ENCODE measurements around the gene DMD. TPM values are rescaled to one million over a fixed set of nuclear protein-coding genes. Genes with fewer than 3 reads are reported as not detected.
A peak's percentile ranks its signal among the peaks of the same experiment; 100 is the strongest.

The DMD gene
- total RNA-seq, 1 donor from 2014 or later = 2.5 TPM

- H3K36me3 ChIP-seq (ENCODE audit: control insufficient read depth, insufficient read depth, low read length) = no peaks in the 10 kb centered on the region
- H3K4me3 ChIP-seq (ENCODE audit: low read depth, low read length) = no peak overlapping the region
- DNase-seq (ENCODE audit: low read depth) = no peak
- TF ChIP-seq CTCF (IDR thresholded peaks at IDR 0.05; ENCODE audit: insufficient read depth, low read length, poor library complexity, severe bottlenecking) = no peak
- H3K27me3 ChIP-seq (ENCODE audit: control insufficient read depth, insufficient read depth, low read length) = no peaks in the 10 kb centered on the region
Observed at GRCh38 chrX:31336419-31336818, 1874.9 kb downstream of the DMD start.

GRCh38 chrX:31334997-31335396 lies 1876.4 kb downstream of the DMD start:
- Histone ChIP-seq H3K27me3 (ENCODE audit: control insufficient read depth, insufficient read depth, low read length) (no peaks in the 10 kb centered on the region), H3K36me3 (ENCODE audit: control insufficient read depth, insufficient read depth, low read length) (no peaks in the 10 kb centered on the region), H3K4me3 (ENCODE audit: low read depth, low read length) (no peak overlapping the region)
- no peak for TF ChIP-seq CTCF (IDR thresholded peaks at IDR 0.05; ENCODE audit: insufficient read depth, low read length, poor library complexity, severe bottlenecking)
- DNase-seq (ENCODE audit: low read depth) = no peak

GRCh38 chrX:31333165-31333831 lies 1878.1 kb downstream of the DMD start:
- DNase-seq (ENCODE audit: low read depth) = peak; percentile 50
- H3K4me3 ChIP-seq (ENCODE audit: low read depth, low read length) = no peak overlapping the region
- no peaks in the 10 kb centered on the region for H3K27me3 ChIP-seq (ENCODE audit: control insufficient read depth, insufficient read depth, low read length)

GRCh38 chrX:31331928-31332327 lies 1879.4 kb downstream of the DMD start:
- DNase-seq (ENCODE audit: low read depth) = no peak
- Histone ChIP-seq H3K27me3 (ENCODE audit: control insufficient read depth, insufficient read depth, low read length) (no peaks in the 10 kb centered on the region), H3K36me3 (ENCODE audit: control insufficient read depth, insufficient read depth, low read length) (no peaks in the 10 kb centered on the region), H3K4me3 (ENCODE audit: low read depth, low read length) (no peak overlapping the region)
- no peak for TF ChIP-seq CTCF (IDR thresholded peaks at IDR 0.05; ENCODE audit: insufficient read depth, low read length, poor library complexity, severe bottlenecking)

More at GRCh38 chrX:31333165-31333831, 1878.1 kb downstream of the DMD start:
- no peak for TF ChIP-seq CTCF (IDR thresholded peaks at IDR 0.05; ENCODE audit: insufficient read depth, low read length, poor library complexity, severe bottlenecking)
- H3K36me3 ChIP-seq (ENCODE audit: control insufficient read depth, insufficient read depth, low read length) = no peaks in the 10 kb centered on the region

GRCh38 chrX:31331015-31331414 lies 1880.3 kb downstream of the DMD start:
- no peak overlapping the region for H3K4me3 ChIP-seq (ENCODE audit: low read depth, low read length)
- DNase-seq (ENCODE audit: low read depth) = no peak
- H3K27me3 ChIP-seq (ENCODE audit: control insufficient read depth, insufficient read depth, low read length) = no peaks in the 10 kb centered on the region
- no peaks in the 10 kb centered on the region for H3K36me3 ChIP-seq (ENCODE audit: control insufficient read depth, insufficient read depth, low read length)
- no peak for TF ChIP-seq CTCF (IDR thresholded peaks at IDR 0.05; ENCODE audit: insufficient read depth, low read length, poor library complexity, severe bottlenecking)

GRCh38 chrX:31329298-31329697 lies 1882.1 kb downstream of the DMD start:
- Histone ChIP-seq H3K27me3 (ENCODE audit: control insufficient read depth, insufficient read depth, low read length) (no peaks in the 10 kb centered on the region), H3K4me3 (ENCODE audit: low read depth, low read length) (no peak overlapping the region), H3K36me3 (ENCODE audit: control insufficient read depth, insufficient read depth, low read length) (no peaks in the 10 kb centered on the region)
- DNase-seq (ENCODE audit: low read depth) = no peak
- TF ChIP-seq CTCF (IDR thresholded peaks at IDR 0.05; ENCODE audit: insufficient read depth, low read length, poor library complexity, severe bottlenecking) = no peak

All from kidney epithelial cell (primary cell).